Ramos (cell line): Measurements from ENCODE around the gene OSBPL2.

Experiments
- in situ Hi-C: fragments of 300-500 bp; cut with MboI; formaldehyde crosslinking; loops from one replicate; pipeline ENCODE4 v1.14.3; 2022; ENCODE audit warnings: low sequenced_read_pairs; ENCODE audit not compliant: unreplicated experiment

Gene OSBPL2

GRCh38 chr20:62318400-62319345 is 80.4 kb downstream of the OSBPL2 start:
- in situ Hi-C loops = no loop called here

GRCh38 chr20:62319346-62319909 is 81.1 kb downstream of the OSBPL2 start:
- in situ Hi-C loops = no loop called here

GRCh38 chr20:62320581-62321354 is 82.4 kb downstream of the OSBPL2 start:
- in situ Hi-C loops = no loop called here

GRCh38 chr20:62321521-62321948 is 83.2 kb downstream of the OSBPL2 start:
- in situ Hi-C loops = no loop called here

GRCh38 chr20:62321975-62322374 is 83.7 kb downstream of the OSBPL2 start:
- in situ Hi-C loops = no loop called here

GRCh38 chr20:62322492-62323041 is 84.2 kb downstream of the OSBPL2 start:
- in situ Hi-C loops = no loop called here

GRCh38 chr20:62323146-62323979 is 85.0 kb downstream of the OSBPL2 start:
- in situ Hi-C loops = no loop called here

GRCh38 chr20:62323980-62324906 is 85.9 kb downstream of the OSBPL2 start:
- in situ Hi-C loops = no loop called here

GRCh38 chr20:62325172-62325905 is 87.0 kb downstream of the OSBPL2 start:
- in situ Hi-C loops = no loop called here

- in situ Hi-C loops = no loop called here
These were observed 88.2 kb downstream of the OSBPL2 start for GRCh38 chr20:62326559-62326958.

GRCh38 chr20:62326959-62327725 is 88.8 kb downstream of the OSBPL2 start:
- in situ Hi-C loops = no loop called here

- in situ Hi-C loops = no loop called here
These were observed 89.6 kb downstream of the OSBPL2 start for GRCh38 chr20:62327726-62328495.

GRCh38 chr20:62328684-62329388 is 90.5 kb downstream of the OSBPL2 start:
- in situ Hi-C loops = no loop called here

GRCh38 chr20:62329389-62330377 is 91.4 kb downstream of the OSBPL2 start:
- in situ Hi-C loops = no loop called here
